CD4-positive, alpha-beta T cell treated with Interleukin-12 subunit alpha and Interleukin-12 subunit beta, for 1 hour (primary cell): ENCODE results near the gene SLC24A3.

ENCODE experiments used
- DNase-seq: peaks from one replicate; pipeline ENCODE4 v3.0.0-alpha.2; 2020

Gene SLC24A3

GRCh38 chr20:19433371-19434350, 221.2 kb downstream of the SLC24A3 start:
- DNase-seq = no peak

- DNase-seq = no peak
These were observed 222.9 kb downstream of the SLC24A3 start for GRCh38 chr20:19435316-19435715.

- DNase-seq = no peak
These were observed 223.4 kb downstream of the SLC24A3 start for GRCh38 chr20:19435821-19436220.

GRCh38 chr20:19438488-19438887, 226.0 kb downstream of the SLC24A3 start:
- no peak for DNase-seq

- no peak for DNase-seq
These were observed 228.5 kb downstream of the SLC24A3 start for GRCh38 chr20:19440660-19441527.

GRCh38 chr20:19446246-19446645, 233.8 kb downstream of the SLC24A3 start:
- no peak for DNase-seq

- no peak for DNase-seq
These were observed 236.2 kb downstream of the SLC24A3 start for GRCh38 chr20:19448632-19449031.

GRCh38 chr20:19449051-19449450, 236.6 kb downstream of the SLC24A3 start:
- no peak for DNase-seq

GRCh38 chr20:19451231-19451922, 238.9 kb downstream of the SLC24A3 start:
- DNase-seq = no peak

GRCh38 chr20:19451923-19452295, 239.5 kb downstream of the SLC24A3 start:
- no peak for DNase-seq

GRCh38 chr20:19453410-19453809, 241.0 kb downstream of the SLC24A3 start:
- no peak for DNase-seq

GRCh38 chr20:19453862-19454261, 241.4 kb downstream of the SLC24A3 start:
- DNase-seq = no peak

- DNase-seq = no peak
These were observed 244.4 kb downstream of the SLC24A3 start for GRCh38 chr20:19456595-19457395.

- DNase-seq = no peak
These were observed 245.2 kb downstream of the SLC24A3 start for GRCh38 chr20:19457611-19458010.

GRCh38 chr20:19460386-19460785, 247.9 kb downstream of the SLC24A3 start:
- no peak for DNase-seq

GRCh38 chr20:19462491-19462890, 250.0 kb downstream of the SLC24A3 start:
- no peak for DNase-seq

GRCh38 chr20:19463597-19463996, 251.2 kb downstream of the SLC24A3 start:
- no peak for DNase-seq

- no peak for DNase-seq
These were observed 253.1 kb downstream of the SLC24A3 start for GRCh38 chr20:19465536-19465935.

GRCh38 chr20:19466206-19466928, 253.9 kb downstream of the SLC24A3 start:
- DNase-seq = no peak

GRCh38 chr20:19473216-19473921, 260.9 kb downstream of the SLC24A3 start:
- DNase-seq = no peak

- no peak for DNase-seq
These were observed 261.5 kb downstream of the SLC24A3 start for GRCh38 chr20:19473922-19474286.
